GM10248 (cell line): ENCODE results near the gene FGF14.

Experiments
- CTCF ChIA-PET: fragments of 300-600 bp; sonication (Branson Sonifier 250); formaldehyde crosslinking; extraction: SDS; loops from one replicate; lab custom pipeline; 2021; ENCODE audit warnings: antibody characterized with exemption; lab: Yijun Ruan, JAX
- POLR2A ChIA-PET: fragments of 350-650 bp; sonication (Branson Sonifier 250); formaldehyde crosslinking; extraction: SDS; loops from one replicate; lab custom pipeline; 2020; ENCODE audit warnings: antibody characterized with exemption; lab: Yijun Ruan, JAX
- DNase-seq: peaks from one replicate; pipeline ENCODE4 v3.0.0; 2012; ENCODE audit errors: extremely low spot score
- CTCF ChIP-seq: IDR thresholded peaks from 2 replicates; pipeline ENCODE4 v1.5.1; 2012; ENCODE audit warnings: mild to moderate bottlenecking, low read depth; ENCODE audit errors: extremely low read depth, missing control alignments, control extremely low read depth

The FGF14 gene

GRCh38 chr13:102172406-102172805 lies 229.4 kb downstream of the FGF14 start:
- DNase-seq, result no peak
- ChIA-PET POLR2A (no interaction called here), CTCF (interaction anchor here (1.0 kb wide), 1 partner anchor 13 kb away, joined by 5 read pairs; no protein-coding TSS in a partner anchor)
- no peak for TF ChIP-seq CTCF

- TF ChIP-seq CTCF, result no peak
- no peak for DNase-seq
- POLR2A ChIA-PET, result no interaction called here
- CTCF ChIA-PET, result interaction anchor here (0.7 kb wide), 1 partner anchor 27 kb away, joined by 3 read pairs; no protein-coding TSS in a partner anchor
Measured at GRCh38 chr13:102170305-102170704, 231.5 kb downstream of the FGF14 start.

- no peak for TF ChIP-seq CTCF
- DNase-seq, result no peak
- ChIA-PET POLR2A (no interaction called here), CTCF (no interaction called here)
Measured at GRCh38 chr13:102169471-102170015, 232.3 kb downstream of the FGF14 start.

GRCh38 chr13:102152790-102153189 lies 249.1 kb downstream of the FGF14 start:
- DNase-seq, result no peak
- CTCF ChIA-PET, result interaction anchor here (1.0 kb wide), 1 partner anchor 9 kb away, joined by 3 read pairs; no protein-coding TSS in a partner anchor
- POLR2A ChIA-PET, result no interaction called here
- no peak for TF ChIP-seq CTCF

GRCh38 chr13:102147353-102147752 lies 254.5 kb downstream of the FGF14 start:
- TF ChIP-seq CTCF, result no peak
- ChIA-PET POLR2A (no interaction called here), CTCF (no interaction called here)
- DNase-seq, result no peak

- POLR2A ChIA-PET, result no interaction called here
- no peak for DNase-seq
- CTCF ChIA-PET, result interaction anchor here (1.1 to 1.5 kb wide), 2 partner anchors 10 to 1001 kb away, joined by 3 read pairs; no protein-coding TSS in a partner anchor
- no peak for TF ChIP-seq CTCF
Measured at GRCh38 chr13:102145750-102146149, 256.1 kb downstream of the FGF14 start.
